Liver (tissue), 9 donors: ENCODE results near the gene CYP4F22. TPM values are rescaled to one million over a fixed set of nuclear protein-coding genes. Genes with fewer than 3 reads are reported as not detected.

Experiments used
- DNase-seq: peaks from one replicate; pipeline ENCODE4 v3.0.0-alpha.2; 2017; ENCODE audit warnings: low spot score
- H3K27ac ChIP-seq, 2 donors: one replicate each; pipeline ENCODE4 v1.7.0; 2013; ENCODE audit warnings: inconsistent platforms in 2 of 2, low read length in 2 of 2, control low read depth in 1 of 2, low read depth in 1 of 2, mild to moderate bottlenecking in 1 of 2
- H3K27me3 ChIP-seq, 4 donors: one replicate each; pipeline versions ENCODE4 v1.6.1 to v1.7.0; 2013; ENCODE audit warnings: low read length in 3 of 4, inconsistent platforms in 1 of 4, mild to moderate bottlenecking in 1 of 4, moderate library complexity in 1 of 4; ENCODE audit not compliant: control insufficient read depth in 4 of 4, insufficient read depth in 4 of 4
- H3K36me3 ChIP-seq, 4 donors: one replicate each; pipeline versions ENCODE4 v1.6.1 to v1.7.0; 2013; ENCODE audit warnings: low read length in 3 of 4, mild to moderate bottlenecking in 3 of 4, low read depth in 1 of 4, moderate library complexity in 1 of 4; ENCODE audit not compliant: control insufficient read depth in 4 of 4, insufficient read depth in 3 of 4
- H3K4me1 ChIP-seq, 4 donors: one replicate each; pipeline versions ENCODE4 v1.6.1 to v1.7.0; 2013; ENCODE audit warnings: low read length in 3 of 4, mild to moderate bottlenecking in 3 of 4, moderate library complexity in 1 of 4; ENCODE audit not compliant: control insufficient read depth in 4 of 4, insufficient read depth in 4 of 4
- H3K4me3 ChIP-seq, 3 donors: one replicate each; pipeline versions ENCODE4 v1.6.1 to v1.7.0; 2013; ENCODE audit warnings: low read length in 3 of 3, control low read depth in 1 of 3, low read depth in 1 of 3, mild to moderate bottlenecking in 1 of 3
- H3K9ac ChIP-seq, 2 donors: one replicate each; pipeline ENCODE4 v1.7.0; 2013; ENCODE audit warnings: low read length in 2 of 2, mild to moderate bottlenecking in 2 of 2, moderate library complexity in 2 of 2, control low read depth in 1 of 2, low read depth in 1 of 2
- H3K9me3 ChIP-seq, 4 donors: one replicate each; pipeline versions ENCODE4 v1.6.1 to v1.7.0; 2013; ENCODE audit warnings: low read length in 3 of 4; ENCODE audit not compliant: control insufficient read depth in 4 of 4
- CTCF ChIP-seq: fragments of 150-350 bp; IDR thresholded peaks from 2 replicates; pipeline ENCODE4 v1.5.1; 2017; ENCODE audit warnings: improper control_type of control experiment, low read depth, low read length; ENCODE audit not compliant: missing input control
- EGR1 ChIP-seq, 2 donors: IDR thresholded peaks; 2 replicates each; pipeline ENCODE4 v1.6.1; 2016 to 2018; ENCODE audit warnings: antibody characterized with exemption in 2 of 2, low read depth in 2 of 2
- FOXA1 ChIP-seq: IDR thresholded peaks from 2 replicates; pipeline ENCODE4 v1.6.1; 2016; ENCODE audit warnings: antibody characterized with exemption
- FOXA2 ChIP-seq: IDR thresholded peaks from 2 replicates; pipeline ENCODE4 v1.6.1; 2016; ENCODE audit warnings: antibody characterized with exemption
- GABPA ChIP-seq, 2 donors: IDR thresholded peaks in 1 of 2; conservative IDR thresholded peaks in 1 of 2; 2 replicates each; pipeline ENCODE4 v1.6.1; 2016; ENCODE audit warnings: antibody characterized with exemption in 2 of 2, mild to moderate bottlenecking in 1 of 2, moderate library complexity in 1 of 2
- HNF4A ChIP-seq, 2 donors: conservative IDR thresholded peaks; 2 replicates each; pipeline ENCODE4 v1.6.1; 2016; ENCODE audit warnings: antibody characterized with exemption in 2 of 2, mild to moderate bottlenecking in 2 of 2
- HNF4G ChIP-seq: IDR thresholded peaks from 2 replicates; pipeline ENCODE4 v1.6.1; 2016; ENCODE audit warnings: antibody characterized with exemption
- JUND ChIP-seq, 2 donors: IDR thresholded peaks; 2 replicates each; pipeline ENCODE4 v1.6.1; 2016; ENCODE audit warnings: antibody characterized with exemption in 2 of 2
- NR2F2 ChIP-seq: IDR thresholded peaks from 2 replicates; pipeline ENCODE4 v1.6.1; 2016; ENCODE audit warnings: antibody characterized with exemption
- RAD21 ChIP-seq, 2 donors: IDR thresholded peaks; 2 replicates each; pipeline ENCODE4 v1.6.1; 2016; ENCODE audit warnings: antibody characterized with exemption in 2 of 2, mild to moderate bottlenecking in 2 of 2
- REST ChIP-seq: IDR thresholded peaks from 2 replicates; pipeline ENCODE4 v1.6.1; 2016; ENCODE audit warnings: antibody characterized with exemption, mild to moderate bottlenecking
- RXRA ChIP-seq, 2 donors: IDR thresholded peaks; 2 replicates each; pipeline ENCODE4 v1.6.1; 2017 to 2018; ENCODE audit warnings: antibody characterized with exemption in 2 of 2, mild to moderate bottlenecking in 1 of 2
- SP1 ChIP-seq: IDR thresholded peaks from 2 replicates; pipeline ENCODE4 v1.6.1; 2018; ENCODE audit warnings: antibody characterized with exemption, mild to moderate bottlenecking
- TAF1 ChIP-seq: conservative IDR thresholded peaks from 2 replicates; pipeline ENCODE4 v1.6.1; 2016; ENCODE audit warnings: antibody characterized with exemption, mild to moderate bottlenecking
- YY1 ChIP-seq: IDR thresholded peaks from 2 replicates; pipeline ENCODE4 v1.6.1; 2016; ENCODE audit warnings: antibody characterized with exemption, mild to moderate bottlenecking
- WGBS: extraction: QIAGEN DNeasy Blood & Tissue Kit; methylation state at CpG from one replicate; pipeline ENCODE4 v1.1.7; 2013; 5-methylcytosine and 5-hydroxymethylcytosine counted together
- polyA plus RNA-seq, 2 donors: library from polyadenylated mRNA; stranded (reverse) in 1 of 2; unstranded in 1 of 2; fragments of 200-250 nt in 1 of 2; fragments of >200 nt in 1 of 2; fragmentation: Nextera tagmentation in 1 of 2; extraction: Ambion mirVana in 1 of 2; gene quantifications; one replicate each; pipeline versions ENCODE4 v1.2.1 to v1.2.3, GENCODE V29; 2013 to 2015
- total RNA-seq, 2 donors: library from RNA; depleted of rRNA; stranded (reverse); fragments of >200 nt; gene quantifications; one replicate each; pipeline ENCODE4 v1.2.3, GENCODE V29; 2014
- TF ChIP-seq, protein P1 (sequence below): IDR thresholded peaks from 2 replicates; pipeline ENCODE4 v1.6.1; 2016; ENCODE audit warnings: antibody characterized with exemption
- donor health status: healthy.
- donor health status: healthy.
- donor health status: healthy.
- donor health status: healthy.
- donor health status: healthy.

The CYP4F22 gene
- total and polyA plus RNA-seq, 4 donors, result 0.42 to 3.9 (median 1.9) TPM

DNA sequence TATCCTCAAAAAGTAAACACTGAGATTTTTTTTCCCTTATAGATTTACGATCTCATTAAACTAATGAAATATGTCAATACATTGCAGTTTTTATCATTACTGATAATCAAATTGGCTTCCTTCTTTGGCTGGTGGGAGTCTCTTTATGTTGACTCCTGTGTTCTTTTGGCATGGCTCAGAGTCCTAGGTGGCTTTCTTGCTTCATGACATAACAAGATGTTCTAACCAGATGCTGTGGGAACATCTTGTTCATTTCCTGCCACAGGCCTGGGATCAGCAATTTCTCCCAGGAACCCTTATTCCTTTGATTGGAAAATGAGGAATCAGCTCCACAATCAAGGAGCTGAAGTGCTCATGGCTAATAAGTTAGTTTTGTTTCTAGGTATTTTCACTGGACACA, 13.2 kb upstream of the CYP4F22 start:
- Histone ChIP-seq H3K36me3 (no peaks in the 10 kb centered on the region), H3K4me1 (peaks cover 2 to 9% (median 5%) of the 10 kb centered on the region in 4 donors), H3K9me3 (no peaks in the 10 kb centered on the region), H3K4me3 (no peak overlapping the region), H3K9ac (no peak overlapping the region), H3K27ac (no peak overlapping the region), H3K27me3 (no peaks in the 10 kb centered on the region)
- DNase-seq, result no peak
- no peak for TF ChIP-seq FOXA2
- TF ChIP-seq FOXA1, result no peak
- no peak for TF ChIP-seq GABPA (IDR thresholded peaks at IDR 0.05 in 1 of 2, conservative IDR thresholded peaks at IDR 0.05 in 1 of 2)
- TF ChIP-seq RXRA (IDR thresholded peaks at IDR 0.05), result no peak
- no peak for TF ChIP-seq TAF1
- TF ChIP-seq SP1, result no peak
- TF ChIP-seq JUND (IDR thresholded peaks at IDR 0.05), result no peak
- TF ChIP-seq EGR1 (IDR thresholded peaks at IDR 0.05; ENCODE audit: low read depth in 2 of 2), result no peak
- no peak for TF ChIP-seq CTCF
- no peak for TF ChIP-seq HNF4A (conservative IDR thresholded peaks at IDR 0.05)
- TF ChIP-seq HNF4G, result no peak
- no peak for TF ChIP-seq NR2F2
- no peak for TF ChIP-seq REST
- no peak for TF ChIP-seq YY1
- 96% methylated on average over 1 of the region's 1 CpG for WGBS

GRCh38 chr19:15498156-15498858, 10.0 kb upstream of the CYP4F22 start:
- DNase-seq, result no peak
- WGBS, result 28% methylated on average over 10 of the region's 10 CpGs
- peaks cover 2 to 9% (median 5%) of the 10 kb centered on the region in 4 donors for H3K4me1 ChIP-seq
- H3K27me3 ChIP-seq, result no peaks in the 10 kb centered on the region
- H3K9ac ChIP-seq, result peak overlapping the region; percentile 50 to 98
- H3K4me3 ChIP-seq, result peak overlapping the region; percentile 44 to 74 (median 57)
- no peaks in the 10 kb centered on the region for H3K36me3 ChIP-seq
- TF ChIP-seq REST (peak; percentile 8), TAF1 (peak; percentile 57), HNF4G (no peak), RAD21 (IDR thresholded peaks at IDR 0.05) (peak in 1 of 2 donors; percentile 15), GABPA (IDR thresholded peaks at IDR 0.05 in 1 of 2, conservative IDR thresholded peaks at IDR 0.05 in 1 of 2) (no peak), NR2F2 (no peak), SP1 (peak; percentile 43), YY1 (peak; percentile 88), RXRA (IDR thresholded peaks at IDR 0.05) (peak in 1 of 2 donors; percentile 50), HNF4A (conservative IDR thresholded peaks at IDR 0.05) (peak; percentile 19 to 49), EGR1 (IDR thresholded peaks at IDR 0.05; ENCODE audit: low read depth in 2 of 2) (no peak)
- TF ChIP-seq, protein P1, sequence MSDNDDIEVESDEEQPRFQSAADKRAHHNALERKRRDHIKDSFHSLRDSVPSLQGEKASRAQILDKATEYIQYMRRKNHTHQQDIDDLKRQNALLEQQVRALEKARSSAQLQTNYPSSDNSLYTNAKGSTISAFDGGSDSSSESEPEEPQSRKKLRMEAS, result peak; percentile 42
- no peaks in the 10 kb centered on the region for H3K9me3 ChIP-seq
- H3K27ac ChIP-seq, result peak overlapping the region; percentile 95 to 98
